ENCODE measurements around the gene SCN1B. TPM values are rescaled to one million over a fixed set of nuclear protein-coding genes. Genes with fewer than 3 reads are reported as not detected.
"Not testable (repeated sequence)": the region's sequence is repeated elsewhere in the genome, so short reads cannot be mapped to it uniquely, and the experiment has no call there.

SCN1B gene
- total RNA-seq, 6 experiments from 2014 or later = 2.6 to 4.9 (median 3.6) TPM

DNA sequence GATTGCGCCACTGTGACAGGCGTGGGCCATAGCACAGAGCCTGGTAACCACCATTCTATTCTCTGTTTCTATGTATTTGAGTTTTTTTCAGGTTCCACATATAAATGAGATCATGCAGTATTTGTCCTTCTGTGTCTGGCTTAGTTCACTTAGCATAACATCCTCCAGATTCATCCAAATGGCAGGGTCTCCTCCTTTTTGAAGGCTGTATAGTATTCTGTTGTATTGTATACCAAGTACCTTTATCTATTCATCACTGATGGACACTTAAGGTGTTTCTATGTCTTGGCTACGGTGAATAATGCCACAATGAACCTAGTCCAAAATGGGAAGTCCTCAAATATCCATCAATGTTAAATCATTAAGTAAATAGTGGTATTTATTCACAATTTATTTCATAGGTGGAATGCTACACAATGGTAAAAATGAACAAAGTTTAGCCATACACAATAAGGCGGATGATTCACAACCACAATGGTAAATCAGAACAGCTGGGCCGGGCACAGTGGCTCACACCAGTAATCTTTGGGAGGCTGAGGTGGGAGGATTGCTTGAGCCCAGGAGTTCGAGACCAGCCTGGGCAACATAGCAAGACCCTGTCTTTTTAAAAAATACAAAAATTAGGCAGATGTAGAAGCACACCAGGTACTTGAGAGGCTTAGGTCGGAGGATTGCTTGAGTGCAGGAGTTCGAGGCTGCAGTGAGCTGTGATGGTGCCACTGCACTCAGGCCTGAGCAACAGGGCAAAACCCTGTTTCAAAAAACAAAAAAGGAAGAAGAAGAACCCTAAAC is 38.5 kb upstream of the SCN1B start:
- no peaks in the 10 kb centered on the region for H3K36me3 ChIP-seq
- no peak overlapping the region for H3K27ac ChIP-seq
- H3K9me3 ChIP-seq = no peaks in the 10 kb centered on the region
- ATAC-seq (no peak), DNase-seq (peak in 1 of 3 donors; percentile 8)
- intact Hi-C loops (cut with DNase I) = no loop called here
- TF ChIP-seq CTCF (IDR thresholded peaks at IDR 0.05) = no peak
- no peak for TF ChIP-seq POLR2A (IDR thresholded peaks at IDR 0.05)
- 82% methylated on average over 7 of the region's 8 CpGs for WGBS (ENCODE audit: insufficient coverage, low coverage, low lambda C conversion rate, missing lambda C conversion rate)
- H3K4me1 ChIP-seq = peaks cover 0 to 17% (median 10%) of the 10 kb centered on the region in 4 donors
- no peaks in the 10 kb centered on the region for H3K27me3 ChIP-seq
- H3K4me3 ChIP-seq = no peak overlapping the region

DNA sequence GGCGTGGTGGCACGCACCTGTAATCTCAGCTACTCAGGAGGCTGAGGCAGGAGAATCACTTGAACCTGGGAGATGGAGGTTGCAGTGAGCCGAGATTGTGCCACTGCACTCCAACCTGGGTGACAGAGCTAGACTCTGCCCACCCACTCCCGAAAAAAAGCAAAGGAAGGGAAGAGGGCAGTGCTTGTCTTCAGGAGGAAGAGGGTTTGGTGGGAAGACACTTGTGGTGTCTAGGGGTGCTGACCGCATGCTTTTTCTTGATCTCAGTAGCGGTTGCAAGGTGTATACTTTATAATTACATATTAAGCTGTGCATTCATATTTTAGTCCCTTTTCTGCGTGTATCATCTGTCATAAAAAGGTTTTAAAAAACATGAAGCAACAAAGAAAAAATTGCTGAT is 37.7 kb upstream of the SCN1B start:
- intact Hi-C loops (cut with DNase I); H3K27me3 ChIP-seq; H3K4me3 ChIP-seq; H3K9me3 ChIP-seq; H3K27ac ChIP-seq; H3K36me3 ChIP-seq; ATAC-seq; DNase-seq: not testable (repeated sequence)
- 94% methylated on average over 3 of the region's 7 CpGs for WGBS (ENCODE audit: insufficient coverage, low coverage, low lambda C conversion rate, missing lambda C conversion rate)
- H3K4me1 ChIP-seq = peaks cover 0 to 19% (median 10%) of the 10 kb centered on the region in 4 donors

- Histone ChIP-seq H3K27me3 (no peaks in the 10 kb centered on the region), H3K27ac (peak overlapping the region in 2 of 3 donors; percentile 32 to 83), H3K4me1 (peaks cover 0 to 32% (median 10%) of the 10 kb centered on the region in 4 donors), H3K4me3 (no peak overlapping the region), H3K9me3 (no peaks in the 10 kb centered on the region), H3K36me3 (no peaks in the 10 kb centered on the region)
- no CpG with 5 or more reads among the region's 9 CpGs for WGBS (ENCODE audit: insufficient coverage, low coverage, low lambda C conversion rate, missing lambda C conversion rate)
- peak in 1 of 3 donors; percentile 58 for DNase-seq
- TF ChIP-seq POLR2A (IDR thresholded peaks at IDR 0.05) (no peak), CTCF (IDR thresholded peaks at IDR 0.05) (no peak)
- no peak for ATAC-seq
- intact Hi-C loops (cut with DNase I) = no loop called here
Observed at GRCh38 chr19:34994286-34994642, 36.0 kb upstream of the SCN1B start.

GRCh38 chr19:34994643-34995541 is 35.4 kb upstream of the SCN1B start:
- ATAC-seq = peak; percentile 80 to 89 (median 87)
- 39% methylated on average over 7 of the region's 17 CpGs for WGBS (ENCODE audit: insufficient coverage, low coverage, low lambda C conversion rate, missing lambda C conversion rate)
- no peak overlapping the region for H3K4me3 ChIP-seq

More at GRCh38 chr19:34994643-34995541, 35.4 kb upstream of the SCN1B start:
- Histone ChIP-seq H3K4me1 (peaks cover 0 to 36% (median 11%) of the 10 kb centered on the region in 4 donors), H3K27me3 (no peaks in the 10 kb centered on the region), H3K36me3 (no peaks in the 10 kb centered on the region), H3K27ac (peak overlapping the region; percentile 32 to 83 (median 76)), H3K9me3 (no peaks in the 10 kb centered on the region)
- peak; percentile 81 to 89 (median 87) for DNase-seq
- no peak for TF ChIP-seq CTCF (IDR thresholded peaks at IDR 0.05)
- peak; percentile 14 for TF ChIP-seq POLR2A (IDR thresholded peaks at IDR 0.05)
- intact Hi-C loops (cut with DNase I) = no loop called here
